Gastrocnemius medialis (tissue), 4 donors: ENCODE results near the gene ASB2.

ENCODE experiments used
- POLR2A ChIP-seq, 2 donors: fragments of 450-650 bp; IDR thresholded peaks; one replicate each; pipeline ENCODE4 v1.6.1; 2017; ENCODE audit warnings: antibody characterized with exemption in 2 of 2, mild to moderate bottlenecking in 2 of 2, moderate library complexity in 2 of 2
- TF ChIP-seq, protein P1 (sequence below), 5 experiments: fragments of 450-650 bp in 3 of 5; fragments of 200-600 bp in 2 of 5; sonication (generic) in 2 of 5; IDR thresholded peaks in 4 of 5; conservative IDR thresholded peaks in 1 of 5; 1 replicate in 4 of 5; 2 replicates in 1 of 5; pipeline ENCODE4 v1.5.1; 2016 to 2019; ENCODE audit warnings: antibody characterized with exemption in 5 of 5, mild to moderate bottlenecking in 3 of 5, moderate library complexity in 3 of 5

DNA sequence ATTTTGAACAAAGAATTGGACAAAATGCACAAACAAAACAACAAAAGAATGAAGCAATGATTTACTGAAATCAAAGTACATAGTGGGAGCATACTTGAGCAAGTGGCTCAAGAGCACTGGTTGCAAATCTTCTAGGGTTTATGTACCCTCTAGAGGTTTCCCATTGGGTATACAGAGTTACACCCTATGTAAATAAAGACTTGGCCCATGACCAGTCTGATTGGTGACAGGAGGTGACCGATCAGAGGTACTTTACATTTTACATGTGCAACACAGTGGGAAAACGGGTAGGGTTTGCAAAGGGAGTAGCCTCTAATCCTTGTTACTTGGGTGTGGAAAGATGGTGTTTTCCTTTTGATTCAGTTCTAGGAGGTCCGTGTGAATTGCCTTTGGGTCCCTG lies 59.9 kb downstream of the ASB2 start:
- TF ChIP-seq, protein P1, sequence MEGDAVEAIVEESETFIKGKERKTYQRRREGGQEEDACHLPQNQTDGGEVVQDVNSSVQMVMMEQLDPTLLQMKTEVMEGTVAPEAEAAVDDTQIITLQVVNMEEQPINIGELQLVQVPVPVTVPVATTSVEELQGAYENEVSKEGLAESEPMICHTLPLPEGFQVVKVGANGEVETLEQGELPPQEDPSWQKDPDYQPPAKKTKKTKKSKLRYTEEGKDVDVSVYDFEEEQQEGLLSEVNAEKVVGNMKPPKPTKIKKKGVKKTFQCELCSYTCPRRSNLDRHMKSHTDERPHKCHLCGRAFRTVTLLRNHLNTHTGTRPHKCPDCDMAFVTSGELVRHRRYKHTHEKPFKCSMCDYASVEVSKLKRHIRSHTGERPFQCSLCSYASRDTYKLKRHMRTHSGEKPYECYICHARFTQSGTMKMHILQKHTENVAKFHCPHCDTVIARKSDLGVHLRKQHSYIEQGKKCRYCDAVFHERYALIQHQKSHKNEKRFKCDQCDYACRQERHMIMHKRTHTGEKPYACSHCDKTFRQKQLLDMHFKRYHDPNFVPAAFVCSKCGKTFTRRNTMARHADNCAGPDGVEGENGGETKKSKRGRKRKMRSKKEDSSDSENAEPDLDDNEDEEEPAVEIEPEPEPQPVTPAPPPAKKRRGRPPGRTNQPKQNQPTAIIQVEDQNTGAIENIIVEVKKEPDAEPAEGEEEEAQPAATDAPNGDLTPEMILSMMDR (IDR thresholded peaks at IDR 0.05 in 4 of 5, conservative IDR thresholded peaks at IDR 0.05 in 1 of 5), result no peak
- TF ChIP-seq POLR2A (IDR thresholded peaks at IDR 0.05), result no peak
